PC-3 (cell line): ENCODE results near the gene NDUFS2.
"Not testable (repeated sequence)": the region's sequence is repeated elsewhere in the genome, so short reads cannot be mapped to it uniquely, and the experiment has no call there.

Source experiments
- EZH2 ChIP-seq: fragments of 300-600 bp; sonication (generic); IDR thresholded peaks from one replicate; pipeline ENCODE4 v1.6.1; 2017; ENCODE audit warnings: antibody characterized with exemption, mild to moderate bottlenecking, low read length; ENCODE audit not compliant: unreplicated experiment
- EZH2phosphoT487 ChIP-seq: fragments of 300-600 bp; sonication (generic); IDR thresholded peaks from 2 replicates; pipeline ENCODE4 v1.6.1; 2018; ENCODE audit warnings: mild to moderate bottlenecking, antibody characterized with exemption, low read length, borderline replicate concordance
- TF ChIP-seq, protein P1 (sequence below): fragments of 300-600 bp; sonication (generic); conservative IDR thresholded peaks from 2 replicates; pipeline ENCODE4 v1.5.1; 2017; ENCODE audit warnings: antibody characterized with exemption, low read depth, mild to moderate bottlenecking, low read length

- TF ChIP-seq, protein P1, sequence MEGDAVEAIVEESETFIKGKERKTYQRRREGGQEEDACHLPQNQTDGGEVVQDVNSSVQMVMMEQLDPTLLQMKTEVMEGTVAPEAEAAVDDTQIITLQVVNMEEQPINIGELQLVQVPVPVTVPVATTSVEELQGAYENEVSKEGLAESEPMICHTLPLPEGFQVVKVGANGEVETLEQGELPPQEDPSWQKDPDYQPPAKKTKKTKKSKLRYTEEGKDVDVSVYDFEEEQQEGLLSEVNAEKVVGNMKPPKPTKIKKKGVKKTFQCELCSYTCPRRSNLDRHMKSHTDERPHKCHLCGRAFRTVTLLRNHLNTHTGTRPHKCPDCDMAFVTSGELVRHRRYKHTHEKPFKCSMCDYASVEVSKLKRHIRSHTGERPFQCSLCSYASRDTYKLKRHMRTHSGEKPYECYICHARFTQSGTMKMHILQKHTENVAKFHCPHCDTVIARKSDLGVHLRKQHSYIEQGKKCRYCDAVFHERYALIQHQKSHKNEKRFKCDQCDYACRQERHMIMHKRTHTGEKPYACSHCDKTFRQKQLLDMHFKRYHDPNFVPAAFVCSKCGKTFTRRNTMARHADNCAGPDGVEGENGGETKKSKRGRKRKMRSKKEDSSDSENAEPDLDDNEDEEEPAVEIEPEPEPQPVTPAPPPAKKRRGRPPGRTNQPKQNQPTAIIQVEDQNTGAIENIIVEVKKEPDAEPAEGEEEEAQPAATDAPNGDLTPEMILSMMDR = not testable (repeated sequence)
- TF ChIP-seq EZH2, EZH2phosphoT487: not testable (repeated sequence)
Observed at GRCh38 chr1:161255955-161256520, 53.9 kb downstream of the NDUFS2 start.
